GM12892 (cell line): ENCODE results near the gene HPX.

ENCODE experiments used
- DNase-seq: peaks from one replicate; pipeline ENCODE4 v3.0.0; 2011; ENCODE audit not compliant: insufficient read length
- FAIRE-seq: peaks from 2 replicates; lab custom pipeline; 2011; peaks lifted over from hg19 to GRCh38; lab: Jason Lieb, UNC
- POLR2A ChIP-seq: IDR thresholded peaks from 2 replicates; pipeline ENCODE4 v1.6.1; 2011; ENCODE audit warnings: low read depth, low read length, control low read depth
- POLR2AphosphoS5 ChIP-seq: IDR thresholded peaks from 2 replicates; pipeline ENCODE4 v1.6.1; 2011; ENCODE audit warnings: low read depth, low read length, control low read depth
- TAF1 ChIP-seq: IDR thresholded peaks from 2 replicates; pipeline ENCODE4 v1.6.1; 2011; ENCODE audit warnings: low read depth, mild to moderate bottlenecking, control low read depth, low read length, borderline replicate concordance

Gene HPX

GRCh38 chr11:6457581-6458320 lies 17.0 kb upstream of the HPX start:
- no peak for TF ChIP-seq POLR2AphosphoS5
- no peak for TF ChIP-seq POLR2A
- TF ChIP-seq TAF1, result no peak
- FAIRE-seq (no peak), DNase-seq (no peak)

- no peak for FAIRE-seq
Observed at GRCh38 chr11:6456361-6457073, 15.7 kb upstream of the HPX start.

GRCh38 chr11:6455070-6455469 lies 14.3 kb upstream of the HPX start:
- FAIRE-seq (no peak), DNase-seq (no peak)
- TF ChIP-seq TAF1 (no peak), POLR2A (no peak), POLR2AphosphoS5 (no peak)

More at GRCh38 chr11:6456361-6457073, 15.7 kb upstream of the HPX start:
- DNase-seq, result no peak
- no peak for TF ChIP-seq POLR2A
- no peak for TF ChIP-seq TAF1
- no peak for TF ChIP-seq POLR2AphosphoS5

GRCh38 chr11:6453152-6453551 lies 12.4 kb upstream of the HPX start:
- no peak for TF ChIP-seq POLR2AphosphoS5
- TF ChIP-seq TAF1, result no peak
- TF ChIP-seq POLR2A, result no peak
- DNase-seq, result no peak
- no peak for FAIRE-seq

- TF ChIP-seq POLR2AphosphoS5 (no peak), TAF1 (no peak), POLR2A (no peak)
- DNase-seq, result no peak
- FAIRE-seq, result no peak
Observed at GRCh38 chr11:6452219-6452618, 11.4 kb upstream of the HPX start.

- DNase-seq (no peak), FAIRE-seq (no peak)
- TF ChIP-seq POLR2AphosphoS5 (no peak), POLR2A (no peak), TAF1 (no peak)
Observed at GRCh38 chr11:6448574-6448973, 7.8 kb upstream of the HPX start.

- DNase-seq (peak; percentile 50), FAIRE-seq (peak; percentile 90)
- TF ChIP-seq POLR2A, result no peak
Observed at GRCh38 chr11:6443269-6444003, 2.6 kb upstream of the HPX start.

- TF ChIP-seq POLR2A (no peak), TAF1 (no peak), POLR2AphosphoS5 (no peak)
- FAIRE-seq, result no peak
- DNase-seq, result no peak
Observed at GRCh38 chr11:6442441-6442840, 1.7 kb upstream of the HPX start.

GRCh38 chr11:6438979-6439571 lies 1.7 kb downstream of the HPX start:
- FAIRE-seq, result peak; percentile 74
- DNase-seq, result no peak
- no peak for TF ChIP-seq TAF1
- no peak for TF ChIP-seq POLR2A
- TF ChIP-seq POLR2AphosphoS5, result no peak

GRCh38 chr11:6437993-6438392 lies 2.8 kb downstream of the HPX start:
- FAIRE-seq, result peak; percentile 9
- no peak for DNase-seq
- no peak for TF ChIP-seq POLR2A
- TF ChIP-seq POLR2AphosphoS5, result no peak
- TF ChIP-seq TAF1, result no peak

GRCh38 chr11:6437423-6437822 lies 3.4 kb downstream of the HPX start:
- FAIRE-seq (no peak), DNase-seq (no peak)
- TF ChIP-seq POLR2A, result no peak
- TF ChIP-seq TAF1, result no peak
- no peak for TF ChIP-seq POLR2AphosphoS5
